ENCODE results near the gene BMS1.

BMS1 gene

DNA sequence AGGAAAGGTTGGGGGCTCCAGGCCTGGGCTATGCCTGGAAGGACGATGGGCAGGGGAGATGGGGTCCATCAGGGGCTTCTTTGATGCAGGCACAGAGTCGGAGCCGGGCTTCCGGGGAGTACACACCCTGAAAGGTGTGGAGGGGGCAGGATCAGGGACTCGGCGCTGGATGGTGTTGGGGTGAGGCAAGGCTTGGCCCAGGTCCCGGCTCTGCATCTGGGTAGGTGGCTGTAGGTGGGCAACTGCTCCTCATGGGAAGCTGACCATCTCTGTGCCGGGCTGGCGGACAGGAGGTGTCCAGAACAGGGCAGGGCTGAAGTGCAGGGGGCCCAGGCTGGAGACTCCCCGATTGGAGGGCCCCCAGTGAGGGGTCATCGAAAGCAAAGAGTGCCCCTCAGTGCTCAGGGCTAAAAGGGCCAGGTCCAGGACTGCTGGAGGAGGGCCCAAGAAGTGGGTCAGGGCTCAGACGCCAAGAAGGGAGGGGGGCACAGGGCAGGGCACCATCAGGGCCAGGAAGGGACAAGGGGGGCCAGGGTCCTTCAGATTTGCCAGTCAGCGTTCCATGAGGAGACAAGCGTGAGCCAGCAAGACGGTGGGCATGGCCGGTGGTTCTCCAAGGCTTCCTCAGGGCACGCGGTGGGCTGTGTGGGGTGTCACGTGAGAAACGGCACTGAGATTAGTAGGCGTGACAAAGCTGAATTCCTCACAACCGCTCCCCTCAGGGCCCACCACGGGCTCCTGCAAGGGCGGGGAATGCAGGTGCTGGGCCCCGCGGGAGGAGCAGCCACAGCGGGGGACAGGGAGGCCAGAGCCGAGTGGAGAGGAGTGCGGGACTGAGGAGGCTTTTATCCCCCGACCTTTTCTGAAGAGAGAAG lies 97.0 kb downstream of the BMS1 start:
- TF ChIP-seq, protein P1, sequence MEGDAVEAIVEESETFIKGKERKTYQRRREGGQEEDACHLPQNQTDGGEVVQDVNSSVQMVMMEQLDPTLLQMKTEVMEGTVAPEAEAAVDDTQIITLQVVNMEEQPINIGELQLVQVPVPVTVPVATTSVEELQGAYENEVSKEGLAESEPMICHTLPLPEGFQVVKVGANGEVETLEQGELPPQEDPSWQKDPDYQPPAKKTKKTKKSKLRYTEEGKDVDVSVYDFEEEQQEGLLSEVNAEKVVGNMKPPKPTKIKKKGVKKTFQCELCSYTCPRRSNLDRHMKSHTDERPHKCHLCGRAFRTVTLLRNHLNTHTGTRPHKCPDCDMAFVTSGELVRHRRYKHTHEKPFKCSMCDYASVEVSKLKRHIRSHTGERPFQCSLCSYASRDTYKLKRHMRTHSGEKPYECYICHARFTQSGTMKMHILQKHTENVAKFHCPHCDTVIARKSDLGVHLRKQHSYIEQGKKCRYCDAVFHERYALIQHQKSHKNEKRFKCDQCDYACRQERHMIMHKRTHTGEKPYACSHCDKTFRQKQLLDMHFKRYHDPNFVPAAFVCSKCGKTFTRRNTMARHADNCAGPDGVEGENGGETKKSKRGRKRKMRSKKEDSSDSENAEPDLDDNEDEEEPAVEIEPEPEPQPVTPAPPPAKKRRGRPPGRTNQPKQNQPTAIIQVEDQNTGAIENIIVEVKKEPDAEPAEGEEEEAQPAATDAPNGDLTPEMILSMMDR (IDR thresholded peaks at IDR 0.05): no peak
- H2AFZ ChIP-seq: no peak overlapping the region
- H3K79me2 ChIP-seq: no peaks in the 10 kb centered on the region
- H3K4me3 ChIP-seq (ENCODE audit: low read depth, low read length): no peak overlapping the region
- no peak overlapping the region for H3K27ac ChIP-seq
- no peaks in the 10 kb centered on the region for H3K36me3 ChIP-seq (ENCODE audit: control insufficient read depth, insufficient read depth, low read length)
- no peak overlapping the region for H3K9ac ChIP-seq
- no peaks in the 10 kb centered on the region for H3K4me1 ChIP-seq
- no peak overlapping the region for H3K4me2 ChIP-seq (ENCODE audit: low read length)
- no peaks in the 10 kb centered on the region for H3K9me3 ChIP-seq (ENCODE audit: control insufficient read depth, low read length)
- no peaks in the 10 kb centered on the region for H3K27me3 ChIP-seq (ENCODE audit: control insufficient read depth, insufficient read depth, low read length)

DNA sequence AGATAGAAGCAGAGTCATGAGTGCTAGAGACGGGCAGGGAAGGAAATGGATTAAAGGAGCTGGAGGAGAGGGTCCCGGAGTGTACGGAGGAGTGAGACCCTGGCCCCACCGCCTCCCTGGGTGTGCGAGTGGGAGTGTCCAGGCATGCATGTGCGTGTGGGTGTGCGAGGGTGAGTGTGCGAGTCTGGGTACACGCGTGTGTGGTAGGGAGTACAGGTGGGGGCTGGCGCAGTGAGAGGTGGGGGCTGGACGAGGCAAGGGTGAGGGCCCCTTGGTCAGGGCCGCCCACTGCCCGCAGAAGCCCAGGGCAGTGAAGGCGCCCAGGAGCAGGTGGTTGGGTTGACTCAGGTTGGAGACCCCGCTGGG lies 97.6 kb downstream of the BMS1 start:
- H3K9me3 ChIP-seq (ENCODE audit: control insufficient read depth, low read length): no peaks in the 10 kb centered on the region
- no peak overlapping the region for H3K9ac ChIP-seq
- H3K36me3 ChIP-seq (ENCODE audit: control insufficient read depth, insufficient read depth, low read length): no peaks in the 10 kb centered on the region
- H2AFZ ChIP-seq: no peak overlapping the region
- H3K27me3 ChIP-seq (ENCODE audit: control insufficient read depth, insufficient read depth, low read length): no peaks in the 10 kb centered on the region
- no peaks in the 10 kb centered on the region for H3K4me1 ChIP-seq
- H3K4me3 ChIP-seq (ENCODE audit: low read depth, low read length): no peak overlapping the region
- no peak overlapping the region for H3K27ac ChIP-seq
- H3K4me2 ChIP-seq (ENCODE audit: low read length): no peak overlapping the region
- TF ChIP-seq, protein P1 (IDR thresholded peaks at IDR 0.05): no peak
- no peaks in the 10 kb centered on the region for H3K79me2 ChIP-seq

DNA sequence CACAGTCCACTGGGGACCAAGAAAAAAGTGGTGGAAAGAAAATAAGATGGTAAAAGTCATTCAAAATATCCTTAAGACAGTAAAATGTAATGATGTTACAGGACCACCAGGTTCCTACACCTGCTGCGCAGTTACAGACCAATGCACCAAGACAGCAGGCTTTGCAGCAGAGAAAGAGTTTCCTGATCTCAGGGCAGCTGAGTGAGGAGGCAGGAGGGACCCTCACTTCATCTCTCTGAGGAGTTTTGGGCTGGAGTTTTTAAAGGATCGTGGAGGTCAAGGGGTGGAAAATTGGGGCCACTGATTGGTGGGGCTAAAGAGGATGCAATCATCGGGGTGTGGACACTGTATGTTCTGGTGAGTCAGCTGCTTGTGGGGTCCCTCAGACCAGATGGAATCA lies 100.0 kb downstream of the BMS1 start:
- Histone ChIP-seq H2AFZ (no peak overlapping the region), H3K9ac (no peak overlapping the region), H3K4me2 (ENCODE audit: low read length) (no peak overlapping the region), H3K4me3 (ENCODE audit: low read depth, low read length) (no peak overlapping the region), H3K27me3 (ENCODE audit: control insufficient read depth, insufficient read depth, low read length) (no peaks in the 10 kb centered on the region), H3K9me3 (ENCODE audit: control insufficient read depth, low read length) (no peaks in the 10 kb centered on the region), H3K4me1 (no peaks in the 10 kb centered on the region), H3K79me2 (no peaks in the 10 kb centered on the region), H3K27ac (no peak overlapping the region), H3K36me3 (ENCODE audit: control insufficient read depth, insufficient read depth, low read length) (no peaks in the 10 kb centered on the region)
- TF ChIP-seq, protein P1 (IDR thresholded peaks at IDR 0.05): no peak

Measured in parathyroid adenoma (tissue), 2 donors.